Mammary epithelial cell (primary cell): Measurements from ENCODE around the gene EVL.
"Not testable (repeated sequence)": the region's sequence is repeated elsewhere in the genome, so short reads cannot be mapped to it uniquely, and the experiment has no call there.

Source experiments
- CTCF ChIP-seq, 2 donors: IDR thresholded peaks in 1 of 2; conservative IDR thresholded peaks in 1 of 2; 2 replicates each; pipeline ENCODE4 v1.5.1; 2011 to 2012; ENCODE audit warnings: inconsistent platforms in 2 of 2, low read length in 2 of 2, mild to moderate bottlenecking in 2 of 2, control low read depth in 1 of 2, low read depth in 1 of 2; ENCODE audit not compliant: insufficient read depth in 1 of 2; ENCODE audit errors: extremely low read depth in 1 of 2
- EZH2 ChIP-seq: IDR thresholded peaks from 2 replicates; pipeline ENCODE4 v1.6.1; 2012; ENCODE audit warnings: low read length, inconsistent platforms, borderline replicate concordance

GRCh38 chr14:100157548-100158232, 92.5 kb downstream of the EVL start:
- TF ChIP-seq CTCF (conservative IDR thresholded peaks at IDR 0.05 in 1 of 2, IDR thresholded peaks at IDR 0.05 in 1 of 2; ENCODE audit: extremely low read depth in 1 of 2, insufficient read depth in 1 of 2, low read depth in 1 of 2, low read length in 2 of 2); EZH2: not testable (repeated sequence)
